NCI-H82 treated with DMSO at 0.1 percent for 48 hours (cell line): ENCODE measurements around the gene TEX13C.
"Not testable (repeated sequence)": the region's sequence is repeated elsewhere in the genome, so short reads cannot be mapped to it uniquely, and the experiment has no call there.

Experiments
- DNase-seq: peaks from one replicate; lab custom pipeline; 2025; ENCODE audit not compliant: unreplicated experiment; lab: John Stamatoyannopoulos, UW

The TEX13C gene

DNA sequence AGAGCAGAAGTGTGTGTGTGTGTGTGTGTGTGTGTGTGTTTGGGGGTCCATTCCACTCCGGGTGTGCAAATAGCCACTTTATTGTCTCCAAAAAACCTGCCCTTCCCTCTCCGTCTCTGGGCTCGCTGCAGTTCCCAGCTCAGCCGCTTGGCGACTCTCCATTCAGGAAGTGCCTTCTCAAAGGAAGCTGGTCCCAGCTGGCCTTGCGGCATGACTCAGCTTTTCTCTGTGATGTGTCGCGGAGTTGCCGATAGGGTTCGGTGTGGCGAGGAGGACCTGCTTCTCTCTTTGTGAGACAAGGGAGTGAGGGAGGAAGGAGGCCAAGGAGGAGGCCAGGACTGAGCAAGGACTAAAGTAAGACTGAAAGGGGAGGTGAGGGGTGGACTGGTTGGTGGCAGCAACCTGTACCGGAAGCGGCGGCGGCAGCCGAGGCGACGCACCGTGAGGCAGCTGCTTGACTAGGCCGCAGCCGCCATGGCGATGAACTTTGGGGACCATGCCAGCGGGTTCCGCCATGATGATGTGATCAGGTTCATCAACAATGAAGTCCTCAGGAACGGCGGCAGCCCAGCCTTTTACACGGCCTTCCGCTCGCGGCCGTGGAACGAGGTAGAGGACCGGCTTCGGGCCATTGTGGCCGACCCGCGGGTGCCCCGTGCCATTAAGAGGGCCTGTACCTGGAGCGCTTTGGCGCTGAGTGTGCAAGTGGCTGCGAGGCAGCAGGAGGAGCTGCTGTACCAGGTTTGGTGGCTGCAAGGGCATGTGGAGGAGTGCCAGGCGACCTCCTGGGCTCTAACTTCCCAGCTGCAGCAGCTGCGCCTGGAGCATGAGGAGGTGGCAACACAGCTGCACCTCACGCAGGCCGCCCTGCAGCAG, at the start of gene TEX13C:
Gene TEX13C, plus strand, starts transcription at position 226 of the 876 bp plus-strand sequence. Its CDS starts 249 bp downstream, at position 475.
- DNase-seq = no peak

DNA sequence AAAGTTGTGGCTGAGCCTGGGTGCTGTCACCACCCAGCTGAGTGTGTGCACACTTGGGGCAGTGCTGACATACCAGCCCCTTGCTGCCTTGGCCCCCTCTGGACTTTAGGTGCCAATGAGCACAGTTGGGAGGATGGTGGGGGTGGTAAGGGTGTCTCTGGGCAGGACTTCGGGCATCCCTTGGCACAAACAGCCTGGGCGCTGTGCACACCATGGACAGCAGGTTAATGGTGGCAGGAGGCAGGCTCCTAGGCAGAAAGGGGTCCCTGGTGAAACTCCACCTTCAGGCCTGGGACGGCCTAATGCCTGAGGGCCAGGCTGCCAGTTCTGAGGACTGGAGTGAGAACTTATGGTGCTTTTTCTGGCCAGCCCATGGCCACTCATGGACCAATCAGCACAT, 32.4 kb upstream of the TEX13C start:
- DNase-seq = no peak

DNA sequence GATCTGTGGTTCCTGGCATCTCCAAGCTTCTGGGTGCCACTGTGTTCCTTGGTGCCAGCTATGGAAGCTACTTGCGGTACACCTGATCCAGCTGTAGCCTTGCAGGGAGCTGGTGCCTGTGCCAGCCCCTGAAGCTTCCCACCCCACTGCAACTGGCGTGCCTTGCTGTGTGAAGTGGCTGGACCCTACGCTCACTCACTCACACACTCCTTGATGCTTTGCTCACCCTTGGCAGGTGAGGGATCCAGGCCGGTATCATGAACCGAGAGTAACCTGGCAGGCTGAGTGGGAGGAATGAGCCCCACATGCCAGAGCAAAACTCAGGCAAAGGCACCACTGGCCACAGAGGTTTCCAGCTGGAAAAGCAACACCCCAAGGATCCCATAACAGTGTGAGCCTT, 31.3 kb upstream of the TEX13C start:
- no peak for DNase-seq

DNA sequence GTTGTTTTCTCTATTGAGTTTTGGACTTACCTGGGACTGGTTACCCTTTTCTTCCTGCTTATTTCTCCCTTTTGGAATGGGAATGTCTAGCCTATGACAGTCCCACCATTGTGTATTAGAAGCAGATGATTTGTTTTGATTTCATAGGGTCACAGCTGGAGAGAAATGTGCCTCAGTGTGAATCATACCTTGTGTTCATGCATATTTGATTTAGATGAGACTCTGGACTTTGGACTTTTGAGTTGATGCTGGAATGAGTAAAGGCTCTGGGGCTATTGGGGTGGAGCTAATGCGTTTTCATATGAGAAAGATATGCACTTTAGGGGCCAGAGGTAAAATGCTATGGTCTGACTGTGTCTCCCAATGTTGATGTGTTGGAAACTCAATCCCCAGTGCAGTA, 30.5 kb upstream of the TEX13C start:
- DNase-seq = no peak

DNA sequence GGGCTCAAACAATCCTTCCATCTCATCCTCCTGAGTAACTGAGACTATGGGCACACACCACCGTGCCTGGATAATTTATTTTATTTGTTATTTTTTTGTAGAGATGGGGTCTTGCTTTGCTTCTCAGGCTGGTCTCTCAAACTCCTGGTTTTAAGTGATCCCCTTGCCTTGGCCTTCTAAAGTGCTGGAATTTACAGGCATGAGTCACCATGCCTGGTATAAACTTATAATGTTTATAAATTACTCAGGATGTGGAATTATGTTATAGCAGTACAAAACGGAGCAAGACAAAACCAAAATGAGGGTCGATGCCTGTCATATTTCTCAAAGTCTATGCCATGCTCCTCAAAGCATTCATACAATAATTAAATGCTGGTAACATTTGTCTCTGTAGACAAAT, 29.8 kb upstream of the TEX13C start:
- DNase-seq = no peak

DNA sequence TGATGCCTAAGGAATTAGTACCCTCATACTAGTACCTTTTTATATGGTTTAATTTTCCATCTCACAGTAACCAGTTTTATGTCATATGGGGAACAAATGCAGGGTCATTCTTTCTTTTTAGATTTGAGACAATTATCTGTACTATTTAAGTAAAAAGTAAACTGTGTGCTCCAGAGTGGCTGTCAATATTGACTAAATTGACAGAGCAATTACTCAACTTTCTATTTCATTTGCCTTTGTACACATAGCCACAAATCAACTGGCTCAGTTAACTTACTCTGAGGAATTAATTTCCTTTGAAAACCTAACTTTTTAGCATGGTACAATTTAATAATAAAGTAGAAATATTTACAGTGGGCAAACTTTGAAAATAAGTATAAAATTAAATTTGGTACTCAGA, 28.5 kb upstream of the TEX13C start:
- no peak for DNase-seq

DNA sequence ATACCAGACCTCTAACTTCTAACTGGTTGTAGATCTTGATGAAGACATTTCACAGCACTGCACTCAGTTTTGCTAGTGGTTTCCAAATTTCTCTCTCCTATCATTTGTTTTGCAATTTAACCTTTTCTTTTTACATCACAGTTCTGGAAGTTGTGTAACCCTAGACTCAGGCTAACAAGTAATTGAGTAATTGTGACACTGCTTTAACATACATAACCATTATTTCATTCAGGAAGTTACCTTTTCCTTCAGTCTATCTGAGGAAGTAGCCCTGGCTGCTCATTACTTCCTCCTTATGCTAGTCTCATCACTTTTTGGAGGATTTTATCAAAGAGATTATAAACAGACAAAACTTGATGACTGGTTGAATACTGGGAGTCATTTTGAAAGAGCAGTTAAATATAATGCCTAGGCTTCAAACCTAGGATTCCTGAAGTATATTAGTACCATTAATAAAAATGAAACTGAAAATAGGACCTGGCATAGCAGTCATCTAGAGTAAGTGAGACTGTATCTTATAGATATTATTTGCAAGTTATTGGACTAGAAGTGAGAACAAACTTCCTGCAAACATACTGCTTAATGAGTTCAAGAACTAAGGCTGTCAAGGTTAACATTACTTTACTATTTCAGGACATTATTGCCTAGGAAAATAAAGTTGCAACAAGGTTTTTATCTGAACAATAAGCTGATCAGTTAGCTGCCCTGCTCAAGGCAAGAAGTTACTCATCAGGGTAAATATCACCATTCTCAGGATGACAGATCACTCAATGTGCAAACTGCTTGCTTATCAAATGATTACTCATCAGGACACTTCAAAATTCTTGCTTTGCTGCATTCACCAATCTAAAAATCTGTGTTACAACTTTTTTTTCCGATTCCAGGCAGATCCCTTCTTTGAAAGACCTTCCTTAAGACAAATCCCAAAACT, 25.6 kb upstream of the TEX13C start:
- DNase-seq = no peak

DNA sequence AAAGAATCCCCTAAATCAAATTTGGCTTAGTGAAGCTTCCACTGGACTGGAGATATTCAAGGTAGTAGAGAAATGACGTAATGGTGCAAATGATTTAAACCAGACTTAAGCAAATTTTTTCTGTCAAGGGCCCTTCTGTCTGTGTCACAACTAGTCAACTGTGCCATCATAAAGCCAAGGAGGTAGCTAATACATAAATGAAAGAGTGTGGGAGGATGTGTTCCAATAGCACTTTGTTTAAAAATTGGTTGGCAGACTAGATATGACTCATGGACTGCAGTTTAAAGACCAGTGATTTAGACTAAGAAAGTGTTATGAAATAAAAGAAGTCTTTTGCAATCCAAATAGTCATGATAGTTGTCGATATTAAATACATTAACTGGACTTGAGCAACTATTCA, 24.3 kb upstream of the TEX13C start:
- no peak for DNase-seq

DNA sequence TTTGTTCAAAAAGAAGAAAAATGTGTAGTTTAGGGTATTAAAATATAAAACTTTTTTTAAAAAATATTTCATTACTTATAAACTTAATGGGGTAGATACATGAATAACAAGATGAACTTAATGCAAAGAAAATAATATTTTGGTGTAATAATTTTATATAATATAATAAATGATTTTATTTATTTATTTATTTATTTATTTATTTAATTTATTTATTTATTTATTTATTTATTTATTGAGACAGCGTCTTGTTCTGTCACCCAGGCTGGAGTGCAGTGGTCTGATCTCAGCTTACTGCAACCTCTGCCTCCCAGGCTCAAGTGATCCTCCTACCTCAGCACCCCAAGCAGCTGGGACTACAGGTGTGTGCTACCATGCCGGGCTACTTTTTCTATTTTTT, 20.8 kb upstream of the TEX13C start:
- no peak for DNase-seq

DNA sequence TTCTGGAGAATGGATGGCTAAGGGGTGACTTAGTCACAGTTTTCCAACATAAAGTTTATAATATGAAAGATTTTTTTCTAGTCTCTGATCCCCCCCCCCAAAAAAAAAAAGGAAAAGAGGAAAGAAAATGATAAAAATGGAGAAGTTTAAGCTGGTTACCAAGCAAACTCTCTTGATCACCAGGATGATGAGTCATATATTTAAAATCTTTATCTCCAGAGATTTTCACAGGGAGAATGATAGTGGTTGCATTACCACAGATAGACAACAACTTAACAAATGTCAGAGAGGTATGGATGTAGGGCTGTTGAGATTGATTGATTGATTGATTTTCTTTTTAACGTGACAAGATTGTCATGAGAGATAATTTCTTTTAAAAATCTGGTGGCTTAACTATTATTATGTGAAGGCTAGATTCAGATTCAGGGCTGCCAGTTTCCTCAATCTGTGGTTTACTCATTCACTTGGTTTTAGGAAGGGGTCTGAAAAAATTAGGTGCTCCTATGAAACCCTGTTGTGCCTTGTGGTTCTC, 13.3 kb upstream of the TEX13C start:
- no peak for DNase-seq

DNA sequence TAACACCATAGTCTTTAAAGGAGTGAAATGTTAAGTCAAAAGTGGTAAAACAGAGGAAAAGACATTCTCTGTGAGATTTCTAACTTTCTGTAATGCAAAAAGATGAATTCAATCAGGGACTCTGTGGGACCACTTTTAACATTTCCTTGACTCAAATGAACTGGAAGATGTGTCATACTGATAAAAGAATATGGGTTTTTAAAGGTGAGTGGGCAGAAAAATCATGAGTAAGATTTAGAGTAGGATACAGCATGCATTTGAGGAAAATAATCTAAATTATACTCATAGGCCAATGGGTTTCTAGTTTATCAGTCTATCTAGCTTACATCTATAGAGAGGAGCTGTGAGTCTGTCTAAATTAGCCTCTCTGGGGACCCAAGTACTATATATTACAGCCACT, 11.0 kb upstream of the TEX13C start:
- DNase-seq = no peak

DNA sequence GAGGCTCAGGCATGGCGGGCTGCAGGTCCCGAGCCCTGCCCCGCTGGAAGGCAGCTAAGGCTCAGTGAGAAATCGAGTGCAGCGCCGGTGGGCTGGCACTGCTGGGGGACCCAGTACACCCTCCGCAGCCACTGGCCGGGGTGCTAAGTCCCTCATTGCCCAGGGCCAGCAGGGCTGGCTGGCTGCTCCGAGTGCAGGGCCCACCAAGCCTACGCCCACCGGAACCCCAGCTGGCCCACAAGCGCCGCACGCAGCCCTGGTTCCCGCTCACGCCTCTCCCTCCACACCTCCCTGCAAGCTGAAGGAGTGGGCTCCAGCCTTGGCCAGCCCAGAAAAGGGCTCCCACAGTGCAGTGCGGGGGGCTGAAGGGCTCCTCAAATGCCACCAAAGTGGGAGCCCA, 505 bp upstream of the TEX13C start:
- DNase-seq = not testable (repeated sequence)

DNA sequence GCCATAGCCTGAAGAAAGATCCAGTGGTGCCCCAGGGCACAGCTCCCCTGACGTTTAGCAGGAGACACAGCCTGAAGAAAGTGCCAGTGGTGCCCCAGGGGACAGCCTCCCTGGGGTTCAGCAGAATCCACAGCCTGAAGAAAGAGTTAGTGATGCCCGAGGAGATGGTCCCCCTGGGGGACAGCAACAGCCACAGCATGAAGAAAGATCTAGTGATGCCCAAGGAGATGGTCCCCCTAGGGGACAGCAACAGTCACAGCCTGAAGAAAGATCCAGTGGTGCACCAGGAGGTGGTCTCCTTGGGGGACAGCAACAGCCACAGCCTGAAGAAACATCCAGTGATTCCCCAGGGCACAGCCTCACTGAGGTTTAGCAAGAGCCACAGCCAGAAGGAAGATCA, 2.8 kb downstream of the TEX13C start:
- no peak for DNase-seq

DNA sequence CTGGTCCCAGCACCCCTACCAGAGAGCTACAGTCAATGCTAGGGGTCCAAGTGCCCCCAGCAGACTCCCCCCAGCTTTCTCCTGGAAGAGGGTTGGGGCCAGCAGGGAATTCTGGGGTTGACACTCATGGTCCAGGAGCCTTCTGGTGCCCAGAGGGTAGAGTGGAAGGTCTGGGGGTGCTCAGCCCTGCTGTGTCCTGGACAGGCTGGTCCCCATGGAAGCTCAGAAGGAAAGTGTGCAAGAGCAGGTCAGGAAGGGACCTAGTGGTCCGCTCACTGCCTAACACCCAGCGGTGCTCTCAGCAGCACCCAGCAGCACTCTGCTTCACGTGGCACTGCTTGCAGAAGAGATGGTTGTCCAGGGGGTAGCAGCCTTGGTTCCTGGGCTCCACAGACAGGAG, 6.9 kb downstream of the TEX13C start:
- no peak for DNase-seq

DNA sequence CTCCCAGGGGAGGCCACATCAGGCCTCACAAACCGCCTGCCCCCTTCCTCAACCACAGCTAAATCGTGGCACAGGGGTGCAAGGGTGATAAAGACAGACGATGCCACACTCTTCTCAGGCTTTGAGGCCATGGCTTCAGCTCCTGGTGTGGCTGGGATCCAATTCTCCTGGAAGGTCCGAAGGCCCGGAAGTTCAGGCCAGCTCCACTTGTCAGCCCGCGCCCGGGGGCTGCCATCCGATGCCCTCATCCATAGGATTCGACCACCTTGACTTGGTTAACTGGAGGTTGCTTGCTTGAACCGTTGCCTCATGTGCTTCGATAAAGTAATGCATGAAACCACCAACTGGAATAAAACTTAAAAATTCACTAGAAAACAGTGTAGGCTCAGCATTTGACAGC, 8.2 kb downstream of the TEX13C start:
- no peak for DNase-seq

DNA sequence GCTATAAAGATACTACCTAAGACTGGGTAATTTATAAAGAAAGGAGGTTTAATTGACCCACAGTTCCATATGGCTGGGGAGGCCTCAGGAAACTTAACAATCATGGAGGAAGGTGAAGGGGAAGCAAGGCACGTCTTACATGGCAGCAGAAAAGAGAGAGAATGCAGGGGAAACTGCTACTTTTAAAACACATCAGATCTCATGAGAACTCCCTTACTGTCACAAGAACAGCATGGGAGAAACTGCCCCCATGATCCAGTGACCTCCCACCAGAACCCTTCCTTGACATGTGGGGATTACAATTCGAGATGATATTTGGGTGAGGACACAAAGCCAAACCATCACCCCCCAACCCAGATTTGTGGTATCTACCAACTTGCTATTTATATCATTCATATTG, 13.9 kb downstream of the TEX13C start:
- DNase-seq = no peak

DNA sequence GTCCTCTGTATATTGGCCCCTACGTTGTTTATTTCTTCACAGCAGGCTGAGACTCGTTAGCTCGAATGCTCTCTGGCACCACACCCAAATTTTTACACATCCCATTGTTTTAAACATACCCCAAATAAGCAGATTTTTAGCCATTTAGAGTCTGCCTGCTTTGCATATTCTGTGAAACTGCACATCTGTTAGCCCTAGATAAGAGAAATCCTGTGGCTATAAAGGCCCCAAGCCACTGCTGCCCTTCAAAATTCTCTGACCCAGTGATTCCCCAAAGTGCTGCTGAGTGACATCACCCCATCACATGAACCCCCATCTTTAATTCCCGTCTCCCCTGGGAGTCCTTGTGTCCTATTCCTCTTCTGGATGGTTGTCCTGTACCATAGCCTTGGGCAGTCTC, 20.8 kb downstream of the TEX13C start:
- DNase-seq = no peak

DNA sequence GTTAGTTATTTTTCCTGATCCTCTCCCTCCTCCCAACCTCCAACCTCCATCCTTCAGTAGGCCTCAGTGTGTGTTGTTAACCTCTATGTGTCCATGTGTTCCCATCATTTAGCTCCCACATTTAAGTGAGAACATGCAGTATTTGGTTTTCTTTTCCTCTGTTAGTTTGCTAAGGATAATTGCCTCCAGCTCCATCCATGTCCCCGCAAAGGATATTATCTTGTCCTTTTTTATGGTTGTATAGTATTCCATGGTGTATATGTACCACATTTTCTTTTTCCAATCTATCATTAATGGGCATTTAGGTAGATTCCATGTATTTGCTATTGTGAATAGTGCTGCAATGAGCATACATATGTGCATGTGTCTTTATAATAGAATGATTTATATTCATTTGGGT, 54.5 kb downstream of the TEX13C start:
- no peak for DNase-seq
